Measurements from ENCODE around the gene DPCD.

DNA sequence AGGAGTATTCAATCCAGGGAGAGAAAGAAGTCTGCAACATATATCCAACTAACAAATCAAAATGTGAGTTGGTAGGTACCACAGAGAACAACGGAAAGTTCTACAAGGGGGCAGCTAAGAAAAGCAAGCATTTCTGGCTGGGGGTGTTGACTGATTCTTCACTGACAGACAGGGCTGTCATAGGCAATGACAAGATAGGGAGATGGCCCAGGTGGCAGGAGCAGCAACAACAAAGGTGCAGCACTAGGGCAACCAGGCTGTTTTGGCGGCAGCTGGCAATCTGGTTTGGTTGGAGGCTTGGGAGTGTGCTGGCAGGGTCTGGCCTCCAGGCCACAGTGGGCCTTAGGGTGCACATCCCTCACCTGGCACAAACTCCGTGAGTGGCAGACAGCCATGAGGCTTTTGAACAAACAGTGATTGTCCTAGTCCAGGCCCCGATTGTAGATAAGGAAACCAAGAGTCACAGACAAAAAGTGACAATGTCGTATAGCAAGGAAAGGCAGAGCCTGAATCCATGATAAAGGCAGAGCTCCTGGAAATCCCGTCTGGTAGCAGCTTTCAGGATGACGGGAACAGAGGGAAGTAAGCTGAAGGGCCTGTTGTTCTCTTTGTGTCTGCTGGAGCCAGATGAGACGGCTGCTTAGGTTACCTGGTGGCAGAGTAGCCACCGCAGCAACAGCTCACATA lies 28.4 kb downstream of the DPCD start:
- TF ChIP-seq POLR2A (IDR thresholded peaks at IDR 0.05) (no peak), POLR2AphosphoS5 (IDR thresholded peaks at IDR 0.05) (no peak)
- TF ChIP-seq, protein P1, sequence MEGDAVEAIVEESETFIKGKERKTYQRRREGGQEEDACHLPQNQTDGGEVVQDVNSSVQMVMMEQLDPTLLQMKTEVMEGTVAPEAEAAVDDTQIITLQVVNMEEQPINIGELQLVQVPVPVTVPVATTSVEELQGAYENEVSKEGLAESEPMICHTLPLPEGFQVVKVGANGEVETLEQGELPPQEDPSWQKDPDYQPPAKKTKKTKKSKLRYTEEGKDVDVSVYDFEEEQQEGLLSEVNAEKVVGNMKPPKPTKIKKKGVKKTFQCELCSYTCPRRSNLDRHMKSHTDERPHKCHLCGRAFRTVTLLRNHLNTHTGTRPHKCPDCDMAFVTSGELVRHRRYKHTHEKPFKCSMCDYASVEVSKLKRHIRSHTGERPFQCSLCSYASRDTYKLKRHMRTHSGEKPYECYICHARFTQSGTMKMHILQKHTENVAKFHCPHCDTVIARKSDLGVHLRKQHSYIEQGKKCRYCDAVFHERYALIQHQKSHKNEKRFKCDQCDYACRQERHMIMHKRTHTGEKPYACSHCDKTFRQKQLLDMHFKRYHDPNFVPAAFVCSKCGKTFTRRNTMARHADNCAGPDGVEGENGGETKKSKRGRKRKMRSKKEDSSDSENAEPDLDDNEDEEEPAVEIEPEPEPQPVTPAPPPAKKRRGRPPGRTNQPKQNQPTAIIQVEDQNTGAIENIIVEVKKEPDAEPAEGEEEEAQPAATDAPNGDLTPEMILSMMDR (IDR thresholded peaks at IDR 0.05) = no peak
